ENCODE measurements around the gene BLID. TPM values are rescaled to one million over a fixed set of nuclear protein-coding genes. Genes with fewer than 3 reads are reported as not detected.

Gene BLID
- total RNA-seq, 4 donors from 2014 or later: not detected

- H3K27ac ChIP-seq: peak overlapping the region; percentile 63 to 84 (median 77)
- DNase-seq: no peak
- intact Hi-C loops (cut with DNase I): no loop called here
- H3K9me3 ChIP-seq: no peaks in the 10 kb centered on the region
- no peaks in the 10 kb centered on the region for H3K27me3 ChIP-seq
- peak overlapping the region in 1 of 4 donors; percentile 36 for H3K4me3 ChIP-seq
- WGBS, 2 donors: 86% methylated on average over 14 of the region's 14 CpGs
- H3K36me3 ChIP-seq: no peaks in the 10 kb centered on the region
- no peak for TF ChIP-seq POLR2A (IDR thresholded peaks at IDR 0.05)
- no peak for TF ChIP-seq CTCF (IDR thresholded peaks at IDR 0.05)
- H3K4me1 ChIP-seq: peaks cover 2 to 41% (median 8%) of the 10 kb centered on the region in 3 donors
Observed at GRCh38 chr11:122155765-122156527, 39.9 kb upstream of the BLID start.

DNA sequence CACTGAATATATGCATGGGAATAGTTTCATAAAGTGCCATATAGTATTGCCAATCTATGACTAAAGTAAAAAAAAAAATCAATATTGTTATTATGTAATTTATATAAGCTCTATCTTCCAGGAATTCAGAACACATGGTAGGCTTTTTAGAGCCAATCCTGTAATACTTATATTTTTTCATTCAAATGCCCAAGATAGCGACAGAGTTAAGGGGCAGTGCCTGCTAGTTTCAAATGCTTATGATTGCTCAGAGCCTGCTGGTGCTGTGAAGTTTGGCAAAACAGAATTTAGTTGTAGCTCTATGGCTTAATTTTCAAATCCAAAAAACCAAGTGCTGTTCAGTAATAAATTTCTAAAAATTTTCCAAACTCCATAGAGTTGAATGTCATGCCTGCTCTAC, 39.0 kb upstream of the BLID start:
- Histone ChIP-seq H3K36me3 (no peaks in the 10 kb centered on the region), H3K27ac (peak overlapping the region in 1 of 4 donors; percentile 4), H3K4me3 (no peak overlapping the region)

GRCh38 chr11:122154227-122154626, 38.2 kb upstream of the BLID start:
- intact Hi-C loops (cut with DNase I): no loop called here
- peaks cover 2 to 38% (median 6%) of the 10 kb centered on the region in 3 donors for H3K4me1 ChIP-seq
- H3K4me3 ChIP-seq: no peak overlapping the region
- 85 to 91% methylated on average over 6 of the region's 6 CpGs for WGBS, 2 donors
- no peak for TF ChIP-seq CTCF (IDR thresholded peaks at IDR 0.05)
- peak overlapping the region in 3 of 4 donors; percentile 4 to 30 (median 28) for H3K27ac ChIP-seq
- H3K36me3 ChIP-seq: no peaks in the 10 kb centered on the region
- peaks cover 0 to 10% (median 0%) of the 10 kb centered on the region in 4 donors for H3K27me3 ChIP-seq
- H3K9me3 ChIP-seq: no peaks in the 10 kb centered on the region
- no peak for DNase-seq

More for the DNA sequence above, 39.0 kb upstream of the BLID start:
- TF ChIP-seq POLR2A (IDR thresholded peaks at IDR 0.05): no peak
- H3K27me3 ChIP-seq: peaks cover 0 to 8% (median 0%) of the 10 kb centered on the region in 4 donors
- 89 to 95% methylated on average over 1 of the region's 1 CpG for WGBS, 2 donors
- DNase-seq: no peak
- peaks cover 2 to 40% (median 8%) of the 10 kb centered on the region in 3 donors for H3K4me1 ChIP-seq
- H3K9me3 ChIP-seq: no peaks in the 10 kb centered on the region
- intact Hi-C loops (cut with DNase I): no loop called here

GRCh38 chr11:122153746-122154145, 37.7 kb upstream of the BLID start:
- H3K27ac ChIP-seq: peak overlapping the region in 1 of 4 donors; percentile 30
- no peak overlapping the region for H3K4me3 ChIP-seq
- H3K9me3 ChIP-seq: no peaks in the 10 kb centered on the region
- H3K4me1 ChIP-seq: peaks cover 1 to 37% (median 2%) of the 10 kb centered on the region in 3 donors
- no peak for DNase-seq
- TF ChIP-seq CTCF (IDR thresholded peaks at IDR 0.05) (no peak), POLR2A (IDR thresholded peaks at IDR 0.05) (no peak)
- 45 to 53% methylated on average over 2 of the region's 2 CpGs for WGBS, 2 donors
- intact Hi-C loops (cut with DNase I): no loop called here
- no peaks in the 10 kb centered on the region for H3K36me3 ChIP-seq
- peaks cover 0 to 10% (median 0%) of the 10 kb centered on the region in 4 donors for H3K27me3 ChIP-seq

DNA sequence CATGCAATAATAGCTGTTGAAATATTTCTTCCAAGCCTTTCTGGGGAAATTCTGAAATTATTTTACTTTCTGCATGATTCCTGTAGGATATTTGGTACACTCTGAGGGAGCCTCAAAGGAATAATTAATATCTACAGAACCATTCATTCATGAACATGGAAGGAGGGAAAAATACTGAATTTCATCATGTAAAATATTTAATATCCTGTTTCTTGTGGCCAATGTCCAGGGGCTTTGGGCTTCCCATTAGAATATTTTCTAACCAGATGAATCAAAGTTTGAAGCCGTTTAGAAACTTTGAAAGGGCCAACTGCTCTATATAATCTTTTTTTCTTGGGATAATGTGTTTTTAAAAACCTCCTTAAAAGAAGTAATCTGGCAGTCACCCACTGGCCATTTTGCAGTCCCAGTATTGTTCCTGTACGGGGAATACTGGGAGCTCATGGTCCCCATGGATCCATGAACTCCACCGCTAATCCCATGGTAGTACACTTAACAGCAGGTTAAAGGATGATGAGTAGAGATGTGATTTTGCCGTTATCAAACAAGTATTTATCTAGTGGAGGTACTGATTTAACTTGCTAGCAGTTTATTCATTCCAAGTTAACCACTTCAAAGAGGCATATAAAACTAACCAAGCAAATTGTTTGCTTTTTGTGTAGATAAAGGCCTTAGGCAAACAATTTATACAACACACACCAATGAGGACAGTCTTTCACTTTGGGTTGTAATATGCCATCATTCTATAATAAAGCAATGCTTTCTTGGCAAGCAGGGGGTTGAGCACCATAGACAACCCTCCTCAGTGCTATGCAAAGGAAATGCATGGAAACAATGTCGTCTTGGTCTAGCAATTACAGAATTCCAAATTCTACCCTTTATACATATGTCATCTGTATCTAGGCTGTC, 34.5 kb upstream of the BLID start:
- TF ChIP-seq CTCF (IDR thresholded peaks at IDR 0.05) (no peak), POLR2A (IDR thresholded peaks at IDR 0.05) (no peak)
- no peak overlapping the region for H3K4me3 ChIP-seq
- intact Hi-C loops (cut with DNase I): no loop called here
- H3K27me3 ChIP-seq: peaks cover 0 to 10% (median 0%) of the 10 kb centered on the region in 4 donors
- no peak for DNase-seq
- peak overlapping the region in 2 of 4 donors; percentile 18 to 22 for H3K27ac ChIP-seq
- peaks cover 0 to 15% (median 0%) of the 10 kb centered on the region in 3 donors for H3K4me1 ChIP-seq
- H3K9me3 ChIP-seq: no peaks in the 10 kb centered on the region
- H3K36me3 ChIP-seq: no peaks in the 10 kb centered on the region
- 49 to 59% methylated on average over 5 of the region's 5 CpGs for WGBS, 2 donors
